ENCODE data around the gene FBXW8. TPM values are rescaled to one million over a fixed set of nuclear protein-coding genes. Genes with fewer than 3 reads are reported as not detected.

The FBXW8 gene
- total and polyA plus RNA-seq, 12 donors = 2.4 to 11.3 (median 7.4) TPM

DNA sequence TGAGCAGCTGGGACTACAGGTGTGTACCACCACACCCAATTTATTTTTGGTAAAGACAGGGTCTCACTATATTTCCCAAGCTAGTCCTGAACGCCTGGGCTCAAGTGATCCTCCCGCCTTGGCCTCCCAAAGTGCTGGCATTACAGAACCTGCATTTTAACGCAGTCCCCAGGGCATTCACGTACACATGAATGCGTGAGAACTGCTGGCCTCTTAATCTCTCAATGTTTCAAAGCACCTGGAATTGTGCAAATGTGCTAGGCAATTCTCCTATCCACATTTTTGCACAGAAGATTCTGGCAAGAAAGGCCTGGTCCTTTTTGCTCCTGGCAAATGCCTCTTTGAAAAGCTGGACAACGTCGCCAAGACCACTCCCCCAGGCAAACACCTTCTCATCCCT, 153.3 kb downstream of the FBXW8 start:
- WGBS, 2 donors = 89 to 91% methylated on average over 7 of the region's 7 CpGs
- ATAC-seq = no peak

DNA sequence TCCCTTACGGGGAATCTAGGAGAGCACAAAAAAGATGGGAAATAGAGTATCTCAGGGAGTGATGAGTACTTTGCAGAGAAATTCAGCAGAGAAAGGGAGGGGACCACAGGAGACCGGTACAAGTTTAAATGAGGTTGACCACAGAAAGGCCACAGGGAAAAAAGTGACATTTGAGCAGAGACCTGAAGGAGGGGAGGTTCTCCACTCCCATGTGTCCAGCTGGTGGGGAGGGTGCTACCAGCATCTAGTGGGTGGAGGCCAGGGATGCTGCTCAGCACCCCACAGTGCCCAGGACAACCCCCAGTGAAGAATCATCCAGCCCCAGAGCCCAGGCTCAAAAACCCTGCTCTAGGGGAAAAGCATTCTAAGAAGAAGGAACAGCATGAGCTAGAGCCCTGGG, 153.8 kb downstream of the FBXW8 start:
- H3K36me3 ChIP-seq = no peaks in the 10 kb centered on the region
- H3K9me3 ChIP-seq = no peaks in the 10 kb centered on the region
- TF ChIP-seq CTCF (IDR thresholded peaks at IDR 0.05) = no peak
- no peaks in the 10 kb centered on the region for H3K27me3 ChIP-seq
- intact Hi-C loops (cut with DNase I) = no loop called here
- H3K4me1 ChIP-seq = peaks cover 0 to 89% (median 37%) of the 10 kb centered on the region in 9 donors
- ATAC-seq (no peak), DNase-seq (no peak)
- peak overlapping the region in 2 of 10 donors; percentile 13 to 15 for H3K27ac ChIP-seq
- H3K4me3 ChIP-seq = no peak overlapping the region
- 88 to 96% methylated on average over 2 of the region's 2 CpGs for WGBS, 2 donors

More for the DNA sequence above, 153.3 kb downstream of the FBXW8 start:
- H3K9me3 ChIP-seq = no peaks in the 10 kb centered on the region
- peak overlapping the region in 3 of 10 donors; percentile 39 to 85 (median 48) for H3K27ac ChIP-seq
- intact Hi-C loops (cut with DNase I) = no loop called here
- no peaks in the 10 kb centered on the region for H3K27me3 ChIP-seq
- peaks cover 0 to 89% (median 37%) of the 10 kb centered on the region in 9 donors for H3K4me1 ChIP-seq
- TF ChIP-seq CTCF (IDR thresholded peaks at IDR 0.05) = no peak
- no peaks in the 10 kb centered on the region for H3K36me3 ChIP-seq
- DNase-seq = no peak
- H3K4me3 ChIP-seq = no peak overlapping the region

DNA sequence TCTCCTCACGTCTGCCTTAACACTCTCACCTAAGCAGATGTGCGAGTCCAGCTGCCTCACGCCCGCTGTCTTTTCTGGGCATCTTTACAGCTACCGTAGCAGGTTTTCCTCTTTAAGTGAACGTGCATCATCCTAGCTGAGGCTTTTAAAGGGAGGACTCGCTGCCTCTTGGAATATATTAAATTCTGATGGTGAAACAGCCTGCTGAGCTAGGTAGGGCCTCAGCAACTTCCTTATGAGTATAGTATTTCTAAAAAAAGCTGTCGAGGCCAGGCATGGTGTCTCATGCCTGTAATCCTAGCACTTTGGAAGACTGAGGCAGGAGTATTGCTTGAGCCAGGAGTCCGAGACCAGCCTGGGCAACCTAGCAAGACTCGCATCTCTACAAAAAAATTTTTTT, 156.3 kb downstream of the FBXW8 start:
- no peaks in the 10 kb centered on the region for H3K27me3 ChIP-seq
- peak overlapping the region in 2 of 10 donors; percentile 4 to 77 for H3K27ac ChIP-seq
- H3K36me3 ChIP-seq = no peaks in the 10 kb centered on the region
- no peaks in the 10 kb centered on the region for H3K9me3 ChIP-seq
- intact Hi-C loops (cut with DNase I) = no loop called here
- no peak overlapping the region for H3K4me3 ChIP-seq
- WGBS, 2 donors = 72 to 77% methylated on average over 10 of the region's 10 CpGs
- H3K4me1 ChIP-seq = peaks cover 0 to 79% (median 31%) of the 10 kb centered on the region in 9 donors
- DNase-seq = no peak
- no peak for ATAC-seq
- TF ChIP-seq CTCF (IDR thresholded peaks at IDR 0.05) = no peak

DNA sequence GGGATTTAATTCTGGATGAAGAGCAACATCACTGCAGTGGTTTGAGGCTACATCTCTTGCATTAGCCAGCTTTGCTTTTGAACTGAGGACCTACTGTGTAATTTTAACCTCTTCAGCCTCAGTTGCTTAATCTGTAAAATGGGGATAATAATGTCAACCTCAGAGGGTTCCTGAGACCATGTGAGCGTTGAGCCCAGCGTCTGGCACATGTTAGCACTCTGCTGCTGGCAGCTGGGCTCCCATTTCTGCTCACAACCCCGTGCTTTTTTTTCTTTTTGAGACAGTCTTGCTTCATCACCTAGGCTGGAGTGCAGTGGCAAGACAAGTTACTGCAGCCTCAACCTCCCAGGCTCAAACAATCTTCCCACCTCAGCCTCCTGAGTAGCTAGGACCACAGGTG, 156.9 kb downstream of the FBXW8 start:
- no peak for TF ChIP-seq CTCF (IDR thresholded peaks at IDR 0.05)
- ATAC-seq = no peak
- no peak for DNase-seq
- Histone ChIP-seq H3K36me3 (no peaks in the 10 kb centered on the region), H3K4me1 (peaks cover 0 to 74% (median 32%) of the 10 kb centered on the region in 9 donors), H3K27ac (peak overlapping the region in 8 of 10 donors; percentile 69 to 80 (median 76)), H3K27me3 (no peaks in the 10 kb centered on the region), H3K9me3 (no peaks in the 10 kb centered on the region), H3K4me3 (no peak overlapping the region)
- intact Hi-C loops (cut with DNase I) = no loop called here
- WGBS, 2 donors = 58 to 79% methylated on average over 3 of the region's 3 CpGs
